Psoas muscle (tissue), 8 donors: Measurements from ENCODE around the gene CDK14. TPM values are rescaled to one million over a fixed set of nuclear protein-coding genes. Genes with fewer than 3 reads are reported as not detected.

Experiments
- ATAC-seq, 4 donors: fragments of 200-7000 bp; cut with Tn5 transposase; one replicate each; pipeline ENCODE4 v1.9.1; 2020; ENCODE audit warnings: moderate library complexity in 3 of 4, mild to moderate bottlenecking in 2 of 4
- DNase-seq, 2 donors: peaks; one replicate each; pipeline ENCODE4 v3.0.0-alpha.2; 2020
- H3K27ac ChIP-seq: fragments of 200-600 bp; one replicate; pipeline ENCODE4 v1.8.0; 2022
- H3K27me3 ChIP-seq, 3 donors: fragments of 200-600 bp in 1 of 3; one replicate each; pipeline versions ENCODE4 v1.6.1 to v1.8.0; 2013 to 2022; ENCODE audit warnings: low read length in 2 of 3, mild to moderate bottlenecking in 2 of 3, moderate library complexity in 1 of 3; ENCODE audit not compliant: insufficient read depth in 3 of 3
- H3K36me3 ChIP-seq, 2 donors: fragments of 200-600 bp in 1 of 2; one replicate each; pipeline versions ENCODE4 v1.6.1 to v1.8.0; 2013 to 2022; ENCODE audit warnings: low read depth in 1 of 2, mild to moderate bottlenecking in 1 of 2, moderate library complexity in 1 of 2; ENCODE audit not compliant: insufficient read depth in 1 of 2
- H3K4me1 ChIP-seq: fragments of 200-600 bp; one replicate; pipeline ENCODE4 v1.8.0; 2022
- H3K4me3 ChIP-seq: fragments of 200-600 bp; one replicate; pipeline ENCODE4 v1.8.0; 2022; ENCODE audit warnings: mild to moderate bottlenecking
- H3K9me3 ChIP-seq: fragments of 200-600 bp; one replicate; pipeline ENCODE4 v1.8.0; 2022
- CTCF ChIP-seq: fragments of 200-600 bp; IDR thresholded peaks from one replicate; pipeline ENCODE4 v1.8.0; 2022; ENCODE audit warnings: antibody characterized with exemption
- WGBS, 3 donors: extraction: QIAGEN DNeasy Blood & Tissue Kit; methylation state at CpG; one replicate each; pipeline versions ENCODE4 v1.1.6 to v1.1.7; 2013; 5-methylcytosine and 5-hydroxymethylcytosine counted together
- intact Hi-C, 2 donors: fragments of 100-400 bp; cut with DNase I; formaldehyde crosslinking; loops; one replicate each; pipeline versions ENCODE4 v1.11.0 to v1.14.2; 2022
- polyA plus RNA-seq, 3 donors: library from polyadenylated mRNA; stranded (reverse); fragments of 200-250 nt; gene quantifications; one replicate each; pipeline ENCODE4 v1.2.3, GENCODE V29; 2013
- total RNA-seq, 4 donors: library from RNA; stranded (reverse); fragmentation: NEBNext Ultra II Directional in 2 of 4; extraction: Animal tissue kit (Norgen Biotek cat#: 25700) in 2 of 4; gene quantifications; one replicate each; pipeline versions ENCODE4 v1.2.1 to v1.2.4, GENCODE V29; 2021 to 2023
- donor health status: healthy with polysubstance abuse.
- donor health status: DM: no; HTN: no; CAD: no; lungs with moderate emphysema.
- donor health status: Bipolar disorder and iron deficiency.
- donor health status: healthy.
- donor health status: DM: yes; HTN: yes; CAD: no.
- donor health status: DM: no; HTN: no; CAD: no.
- donor health status: DM: no; HTN: no; CAD: no.
- donor health status: DM: yes; HTN: yes; CAD: no.

CDK14 gene
- total and polyA plus RNA-seq, 7 donors: 1.7 to 16.6 (median 10.6) TPM

GRCh38 chr7:90736968-90737939 is 141.1 kb downstream of the CDK14 start:
- WGBS, 3 donors: 89 to 91% (median 91%) methylated on average over 4 of the region's 4 CpGs
- TF ChIP-seq CTCF: no peak
- no peaks in the 10 kb centered on the region for H3K36me3 ChIP-seq

GRCh38 chr7:90738249-90738648 is 142.1 kb downstream of the CDK14 start:
- DNase-seq: no peak
- Histone ChIP-seq H3K4me3 (no peak overlapping the region), H3K9me3 (no peaks in the 10 kb centered on the region), H3K27me3 (no peaks in the 10 kb centered on the region), H3K4me1 (no peaks in the 10 kb centered on the region), H3K27ac (no peak overlapping the region), H3K36me3 (no peaks in the 10 kb centered on the region)
- no peak for ATAC-seq
- WGBS, 3 donors: 71 to 90% (median 87%) methylated on average over 3 of the region's 3 CpGs
- TF ChIP-seq CTCF: no peak
- intact Hi-C loops: no loop called here

More at GRCh38 chr7:90736968-90737939, 141.1 kb downstream of the CDK14 start:
- no peaks in the 10 kb centered on the region for H3K4me1 ChIP-seq
- no peaks in the 10 kb centered on the region for H3K27me3 ChIP-seq
- H3K27ac ChIP-seq: no peak overlapping the region
- H3K9me3 ChIP-seq: no peaks in the 10 kb centered on the region
- intact Hi-C loops: no loop called here
- ATAC-seq (no peak), DNase-seq (no peak)
- no peak overlapping the region for H3K4me3 ChIP-seq

- no peak for DNase-seq
- no peak for TF ChIP-seq CTCF
- intact Hi-C loops: no loop called here
- Histone ChIP-seq H3K36me3 (no peaks in the 10 kb centered on the region), H3K4me1 (no peaks in the 10 kb centered on the region), H3K4me3 (no peak overlapping the region), H3K9me3 (no peaks in the 10 kb centered on the region), H3K27ac (no peak overlapping the region), H3K27me3 (no peaks in the 10 kb centered on the region)
- 85 to 88% (median 87%) methylated on average over 2 of the region's 2 CpGs for WGBS, 3 donors
- ATAC-seq: no peak
Observed at GRCh38 chr7:90739716-90740115, 143.6 kb downstream of the CDK14 start.

- WGBS, 3 donors: 70 to 78% (median 72%) methylated on average over 3 of the region's 3 CpGs
- H3K4me1 ChIP-seq: no peaks in the 10 kb centered on the region
- no peak overlapping the region for H3K4me3 ChIP-seq
- H3K27ac ChIP-seq: no peak overlapping the region
- ATAC-seq (no peak), DNase-seq (no peak)
- no peaks in the 10 kb centered on the region for H3K36me3 ChIP-seq
- H3K27me3 ChIP-seq: no peaks in the 10 kb centered on the region
- intact Hi-C loops: no loop called here
- no peaks in the 10 kb centered on the region for H3K9me3 ChIP-seq
- no peak for TF ChIP-seq CTCF
Observed at GRCh38 chr7:90740386-90740785, 144.3 kb downstream of the CDK14 start.
